Activated T-cell treated with anti-CD3 and anti-CD28 coated beads for 48 hours (primary cell): Measurements from ENCODE around the gene LSS.

Experiments
- DNase-seq: peaks from one replicate; pipeline ENCODE4 v3.0.0-alpha.2; 2020; ENCODE audit warnings: low read depth

LSS gene

DNA sequence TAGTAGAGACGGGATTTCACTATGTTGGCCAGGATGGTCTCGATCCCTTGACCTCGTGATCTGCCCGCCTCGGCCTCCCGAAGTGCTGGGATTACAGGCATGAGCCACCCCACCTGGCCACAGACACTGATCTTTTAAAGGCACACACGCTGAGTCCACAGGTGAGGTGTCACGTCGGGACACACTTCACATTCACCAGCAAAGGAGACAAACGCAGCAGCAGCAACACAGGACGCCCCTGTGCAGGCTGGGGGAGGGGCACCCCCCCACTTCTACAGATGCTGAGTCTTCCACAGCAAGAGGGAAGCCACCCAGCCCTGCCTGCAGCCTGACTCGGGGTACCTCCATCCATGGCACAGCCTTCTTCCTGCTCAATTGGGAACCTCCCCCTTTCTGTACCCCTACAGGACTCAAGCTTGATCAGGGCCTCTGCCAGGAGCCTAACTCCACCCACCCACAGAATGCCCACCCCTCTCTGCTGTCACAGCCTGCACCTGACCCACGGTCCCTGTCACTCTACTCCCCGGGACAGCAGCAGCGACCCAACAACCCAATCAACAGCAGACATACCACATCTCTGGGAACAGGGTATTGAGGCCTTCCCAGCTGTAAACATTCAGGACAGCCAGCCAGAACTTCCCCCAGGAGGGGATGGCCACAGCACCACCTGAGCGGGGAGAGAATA, 9.5 kb downstream of the LSS start:
- DNase-seq: no peak

DNA sequence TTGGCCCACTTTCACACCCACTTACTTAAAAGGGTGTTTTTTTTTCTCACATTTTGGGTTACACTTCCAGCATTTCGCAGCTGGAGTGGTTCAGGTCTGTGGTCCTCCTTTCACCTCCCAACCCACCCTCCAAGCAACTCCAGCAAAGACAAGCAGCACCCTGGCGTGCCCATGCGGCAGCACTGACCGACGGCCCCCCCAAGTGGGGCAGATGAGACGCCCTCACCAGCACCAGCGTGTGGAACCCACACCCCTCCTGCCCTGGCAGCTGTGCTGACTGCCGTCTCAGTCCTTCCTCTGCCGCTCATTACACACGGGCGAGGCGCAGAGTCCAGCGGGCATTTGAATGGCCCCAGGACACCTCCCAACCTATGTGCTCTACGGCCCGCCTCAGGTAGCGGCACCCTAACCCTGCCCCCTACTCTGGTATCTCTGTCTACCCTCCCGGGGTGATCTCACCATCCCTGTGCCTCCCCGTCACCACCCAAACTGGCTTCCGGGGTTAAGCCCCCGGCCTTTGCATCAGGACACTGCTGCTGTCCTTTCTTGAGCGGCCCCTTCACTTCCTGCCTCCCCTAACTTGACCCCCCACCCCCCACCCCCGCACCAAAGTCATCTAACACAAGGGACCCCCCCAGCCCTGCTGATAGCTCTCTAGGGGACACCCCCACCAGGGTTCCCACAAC, 10.9 kb downstream of the LSS start:
- no peak for DNase-seq

DNA sequence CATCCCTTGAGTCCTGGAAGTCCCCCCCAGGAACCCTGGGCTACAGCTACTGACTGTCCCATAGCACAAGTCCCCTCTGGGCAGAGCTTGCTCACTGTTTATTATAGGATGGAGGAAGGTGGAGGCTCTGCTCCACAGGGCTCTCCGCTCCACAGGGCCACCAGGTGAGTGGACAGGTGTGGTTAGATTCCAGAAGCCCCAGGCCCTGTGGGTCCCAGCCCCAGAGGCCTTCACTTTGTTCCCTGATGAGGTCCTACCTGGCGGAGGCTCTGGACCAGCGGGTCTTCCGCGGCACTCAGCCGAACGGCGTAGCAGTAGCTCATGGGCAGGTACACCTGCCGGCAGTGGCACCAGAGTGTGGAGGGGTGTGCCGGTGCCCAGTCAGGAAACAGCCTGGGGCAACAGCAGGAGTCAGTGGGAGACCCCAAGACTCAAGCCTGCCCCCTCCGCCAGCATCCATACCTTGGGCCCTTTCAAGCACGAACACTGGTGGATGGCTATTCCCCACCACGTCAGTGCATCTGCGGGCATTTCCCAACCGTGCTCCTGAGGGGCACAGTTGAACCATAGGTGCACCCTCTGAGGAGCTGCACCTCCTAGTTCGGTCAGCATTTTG, 12.3 kb downstream of the LSS start:
- no peak for DNase-seq

DNA sequence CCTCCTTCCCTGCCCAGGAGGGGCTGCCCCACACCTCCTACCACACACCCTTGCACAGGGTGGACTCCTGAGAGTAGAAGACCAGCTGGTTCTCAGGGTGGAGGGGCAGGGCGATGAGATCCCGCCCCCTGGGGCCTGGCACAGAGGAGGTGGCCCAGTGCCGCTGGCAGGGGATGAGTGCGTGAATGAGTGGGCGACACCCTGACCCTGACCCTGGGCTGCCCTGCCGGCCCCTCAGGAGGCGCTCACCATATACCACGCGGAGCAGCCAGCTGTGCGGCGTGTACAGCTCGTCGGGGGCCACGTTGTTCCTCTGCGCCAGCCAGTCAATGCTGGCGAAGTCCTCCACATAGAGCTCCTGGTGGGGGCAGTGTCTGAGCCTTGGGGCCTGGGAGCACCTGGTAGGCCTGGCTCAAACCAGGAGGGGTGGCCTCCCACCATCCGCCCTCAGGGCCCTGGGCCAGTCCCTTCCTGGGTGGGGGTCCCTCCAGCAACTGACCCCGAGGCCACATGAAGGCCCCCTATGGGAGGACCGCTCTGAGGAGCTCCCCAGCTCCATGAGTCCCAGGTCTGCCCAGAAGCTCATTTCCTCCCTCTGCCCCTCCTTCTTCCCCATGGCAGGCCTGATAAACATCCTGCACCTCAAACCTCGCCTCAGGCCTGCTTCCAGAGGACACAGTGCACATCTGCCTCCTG, 13.0 kb downstream of the LSS start:
- DNase-seq: no peak

DNA sequence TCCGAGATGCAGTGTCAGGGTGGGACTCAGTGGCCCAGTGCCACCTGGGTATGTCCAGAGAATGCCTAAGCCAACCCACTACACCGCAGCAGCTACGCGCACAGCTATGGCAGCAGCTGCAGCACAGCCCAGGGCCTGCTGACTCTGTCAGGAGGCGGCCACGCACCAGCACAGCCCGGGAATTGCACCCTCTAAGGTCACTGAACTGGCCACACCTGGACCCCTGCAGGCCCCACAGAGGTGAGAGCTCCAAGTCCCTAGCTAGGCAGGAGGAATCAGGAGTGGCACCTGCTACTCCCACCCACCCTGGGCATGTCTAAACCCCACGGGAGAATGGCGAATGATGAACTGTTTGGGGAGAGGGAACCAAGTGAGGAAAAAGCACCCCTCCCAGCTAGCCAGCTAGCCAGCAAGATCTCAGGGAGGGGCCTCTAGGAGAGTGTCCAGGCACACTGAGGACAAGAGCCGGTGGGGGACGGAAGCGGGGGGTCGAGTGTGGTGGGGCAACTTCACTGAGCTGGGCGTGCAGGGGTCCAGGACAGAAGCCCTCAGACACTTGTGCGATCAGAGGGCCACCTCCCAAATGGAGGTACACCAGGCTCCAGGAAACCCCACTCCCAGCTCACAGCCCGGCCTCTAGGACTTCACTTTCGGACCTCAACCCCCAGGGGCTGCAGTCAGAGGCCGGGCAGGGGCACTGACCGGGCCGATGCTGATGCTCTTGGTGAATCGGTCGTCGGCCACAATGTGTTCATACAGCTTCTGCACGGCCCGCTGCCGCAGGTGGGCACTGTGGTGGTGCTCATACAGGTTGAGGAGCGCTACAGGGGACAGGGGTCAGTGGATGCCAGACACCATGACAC, 13.9 kb downstream of the LSS start:
- DNase-seq: no peak

DNA sequence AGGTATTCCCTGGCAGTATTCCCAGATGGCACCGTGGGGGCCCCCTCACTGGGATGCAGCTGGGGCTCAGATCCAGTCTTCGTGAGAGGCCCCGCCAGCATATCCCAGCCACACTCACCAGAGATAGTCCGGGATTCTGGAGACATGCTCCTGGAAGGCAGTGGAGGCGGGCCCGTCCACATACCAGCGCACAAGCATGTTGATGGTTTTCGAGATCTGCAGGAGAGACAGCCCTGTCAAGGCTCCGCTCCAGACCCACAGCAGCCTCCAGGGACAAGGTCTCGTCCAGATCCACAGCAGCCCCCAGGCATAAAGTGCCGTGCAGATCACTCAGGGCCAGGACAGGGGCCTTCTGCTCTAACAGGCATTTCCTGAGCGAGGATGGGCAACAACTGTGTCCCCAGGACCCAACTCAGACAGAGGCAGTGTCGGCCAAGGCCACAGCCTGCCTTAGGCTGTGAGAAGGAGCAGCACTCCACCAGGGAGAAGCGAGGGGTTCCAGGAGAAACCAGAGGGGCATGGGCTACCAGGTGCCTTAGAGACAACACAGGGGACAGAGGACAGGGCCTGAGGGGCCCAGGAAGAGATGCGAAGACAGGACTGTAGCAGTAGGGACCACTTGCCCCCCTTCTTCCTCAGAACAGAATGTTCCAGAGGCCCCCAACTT, 14.8 kb downstream of the LSS start:
- no peak for DNase-seq

DNA sequence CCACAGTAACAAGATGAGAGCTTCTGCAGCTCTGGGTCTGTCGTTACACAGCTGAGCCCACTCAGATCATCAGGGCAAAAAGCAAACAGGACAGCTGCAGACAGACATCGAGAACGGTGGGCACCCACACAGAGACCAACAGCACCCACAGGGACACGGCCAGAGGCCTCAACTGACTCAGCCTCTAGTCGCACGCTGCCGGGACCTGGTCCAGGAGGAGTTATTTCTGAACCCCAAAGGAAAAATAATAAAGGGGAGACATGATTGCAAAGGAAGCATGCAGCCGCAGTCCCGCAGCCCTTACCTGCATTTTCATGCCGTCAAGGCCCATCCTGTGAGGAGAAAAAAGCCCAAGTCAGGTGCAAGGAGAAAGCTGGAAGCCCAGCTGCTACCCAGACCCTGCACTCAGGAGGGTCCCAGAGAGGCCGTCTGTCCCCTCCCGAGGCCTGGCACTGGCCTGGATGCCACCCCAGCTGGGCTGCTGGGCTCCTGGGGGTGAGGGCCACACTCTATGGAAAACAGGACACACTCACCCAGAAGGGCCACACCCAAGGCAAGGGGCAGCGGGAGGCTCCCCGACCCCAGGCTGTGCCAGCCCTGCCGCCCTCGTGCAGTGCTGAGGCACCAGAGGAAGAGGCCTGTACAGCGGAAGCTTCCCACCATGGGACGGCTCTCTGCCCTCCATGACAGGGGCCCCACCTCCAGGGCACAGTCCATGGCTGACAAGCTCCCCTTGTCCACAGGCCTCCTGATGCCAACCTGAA, 15.7 kb downstream of the LSS start:
- DNase-seq: no peak

DNA sequence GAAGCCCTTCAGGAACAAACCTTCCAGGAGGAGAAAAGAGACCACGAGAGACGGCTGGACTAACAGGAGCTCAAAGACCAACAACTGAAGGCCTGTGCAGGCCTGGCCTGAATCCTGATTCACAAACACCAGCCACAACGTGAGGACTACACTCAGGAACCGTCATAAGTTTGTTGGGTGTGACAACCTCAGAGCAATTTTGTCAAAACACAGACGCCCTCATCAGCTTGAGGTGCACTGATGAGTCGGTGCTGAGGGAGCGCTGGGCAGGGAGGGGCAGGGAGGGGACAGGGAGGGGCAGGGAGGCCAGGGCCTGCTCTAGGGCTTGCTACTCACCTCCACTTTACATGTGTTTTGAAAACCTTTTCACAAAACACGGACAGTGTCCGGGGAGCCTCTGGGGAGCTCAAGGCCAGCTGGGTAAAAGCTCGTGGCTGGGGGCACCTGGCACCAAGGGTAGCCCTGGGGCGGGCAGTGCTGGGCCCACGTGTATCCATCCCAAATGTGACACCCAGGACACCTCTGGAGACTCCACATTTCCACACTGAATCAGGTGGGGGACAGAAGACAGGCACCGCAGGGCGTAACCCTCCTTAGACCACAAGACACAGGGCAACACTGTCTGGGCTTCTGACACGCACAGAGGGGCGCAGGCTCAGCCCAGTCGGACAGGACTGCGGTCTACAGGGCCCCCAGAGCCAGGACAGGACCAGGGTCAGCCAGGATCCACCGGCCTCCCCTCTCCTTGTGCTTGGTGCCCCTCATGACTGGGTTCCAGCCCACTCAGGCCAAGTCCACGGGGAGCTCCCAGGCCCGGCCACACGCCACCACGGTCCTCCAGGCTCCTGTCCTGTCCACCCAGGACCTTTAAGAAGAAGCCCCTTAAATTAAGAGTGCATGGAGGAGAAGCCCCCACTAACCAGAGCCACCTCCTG, 16.5 kb downstream of the LSS start:
- no peak for DNase-seq

DNA sequence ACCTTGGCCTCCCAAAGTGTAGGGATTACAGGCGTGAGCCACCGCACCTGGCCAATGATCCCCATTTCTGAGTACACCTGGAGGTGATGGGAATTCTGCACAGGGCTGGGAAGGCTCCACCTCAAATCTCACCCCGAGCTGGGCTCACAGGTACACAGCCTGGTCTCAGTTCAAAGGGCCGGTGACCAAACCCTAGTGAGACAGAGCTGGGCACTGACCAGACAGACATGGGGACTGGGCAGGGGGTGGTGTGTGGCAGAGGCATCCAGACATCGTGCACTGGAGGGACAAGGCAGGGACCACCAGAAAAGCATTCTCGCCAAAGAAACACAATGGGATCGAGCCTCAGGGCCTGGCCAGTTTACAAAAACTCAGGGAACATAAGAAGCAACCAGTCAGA, 17.2 kb downstream of the LSS start:
- DNase-seq: no peak

DNA sequence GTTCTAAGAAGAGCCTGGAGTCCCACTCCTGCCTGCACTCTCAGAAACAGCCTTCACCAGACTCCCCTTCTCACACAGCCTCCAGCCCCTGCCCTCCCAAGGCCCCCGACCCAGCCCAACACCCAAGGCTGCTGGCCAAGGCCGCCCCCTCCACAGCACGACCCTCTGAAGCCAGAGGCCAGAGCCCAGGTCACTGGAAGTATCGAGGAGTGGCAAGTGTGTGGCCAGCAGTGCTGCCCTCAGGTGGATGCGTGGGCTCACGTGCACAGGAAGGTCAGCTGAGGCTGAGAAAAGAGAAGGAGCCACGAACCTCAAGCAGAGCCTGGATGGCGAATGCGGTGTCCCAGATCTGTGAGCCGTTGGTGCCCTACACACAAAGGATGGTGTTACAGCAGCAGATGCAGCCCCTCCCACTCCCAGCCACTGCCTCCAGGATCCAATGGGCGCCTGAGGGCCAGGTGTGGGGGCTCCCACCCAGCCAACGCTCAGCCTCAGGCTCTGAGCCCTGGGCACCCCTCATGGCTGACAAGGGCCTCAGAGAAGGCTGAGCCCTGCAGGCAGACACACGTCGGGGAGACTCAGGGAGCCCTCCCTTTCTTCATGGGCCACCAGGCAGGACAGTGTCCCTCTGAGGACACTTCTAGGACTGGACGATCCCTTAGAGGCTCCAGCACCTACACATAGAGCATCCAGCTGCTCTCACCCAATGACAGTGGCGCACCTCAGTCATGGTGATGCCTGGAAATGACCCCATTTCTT, 18.0 kb downstream of the LSS start:
- no peak for DNase-seq

DNA sequence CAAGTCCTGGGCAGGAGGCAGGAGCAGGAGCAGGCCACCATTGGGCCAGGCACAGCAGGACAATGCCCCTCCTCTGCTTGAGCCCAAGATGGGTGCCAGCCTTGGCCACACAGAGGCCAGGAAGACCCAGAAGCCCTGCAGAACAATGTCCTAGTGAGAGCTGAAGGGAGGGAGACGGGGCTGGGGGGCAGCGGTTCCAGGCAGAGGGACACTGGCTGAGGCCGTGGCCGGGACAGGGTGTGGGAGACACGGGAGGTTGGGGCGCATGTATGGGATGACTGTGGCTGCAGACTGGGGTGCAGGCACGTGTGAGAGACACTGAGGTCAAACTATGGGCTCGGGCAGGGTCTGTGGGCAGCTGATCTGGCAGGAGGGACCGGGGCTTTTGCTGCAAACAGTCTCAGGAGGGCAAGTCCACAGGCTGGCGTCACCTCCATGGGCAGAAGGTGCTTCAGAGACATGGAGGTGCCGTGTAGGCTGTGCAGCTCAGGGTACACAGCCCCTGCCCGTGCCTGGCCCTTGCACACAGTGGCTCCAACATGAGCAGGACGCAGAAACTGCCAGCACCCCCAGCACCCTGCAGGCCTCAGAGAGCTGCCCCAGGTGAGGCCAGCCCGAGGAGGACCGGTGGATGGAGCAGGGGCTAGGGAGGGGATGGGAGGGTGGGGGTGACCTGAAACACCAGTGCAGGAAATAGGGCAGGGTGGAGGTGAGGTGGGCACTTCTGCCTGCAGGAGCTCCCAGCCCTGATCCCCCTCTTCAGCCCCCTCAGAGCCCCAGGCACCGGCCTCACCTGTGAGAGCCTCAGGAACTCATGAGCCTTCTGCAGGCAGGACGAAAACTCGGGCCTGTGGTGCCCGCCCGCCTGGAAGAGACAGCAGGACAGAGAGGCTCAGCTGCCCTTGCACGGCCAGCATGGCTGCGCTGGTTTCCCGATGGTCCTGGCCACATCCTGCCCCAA, 19.5 kb downstream of the LSS start:
- no peak for DNase-seq

DNA sequence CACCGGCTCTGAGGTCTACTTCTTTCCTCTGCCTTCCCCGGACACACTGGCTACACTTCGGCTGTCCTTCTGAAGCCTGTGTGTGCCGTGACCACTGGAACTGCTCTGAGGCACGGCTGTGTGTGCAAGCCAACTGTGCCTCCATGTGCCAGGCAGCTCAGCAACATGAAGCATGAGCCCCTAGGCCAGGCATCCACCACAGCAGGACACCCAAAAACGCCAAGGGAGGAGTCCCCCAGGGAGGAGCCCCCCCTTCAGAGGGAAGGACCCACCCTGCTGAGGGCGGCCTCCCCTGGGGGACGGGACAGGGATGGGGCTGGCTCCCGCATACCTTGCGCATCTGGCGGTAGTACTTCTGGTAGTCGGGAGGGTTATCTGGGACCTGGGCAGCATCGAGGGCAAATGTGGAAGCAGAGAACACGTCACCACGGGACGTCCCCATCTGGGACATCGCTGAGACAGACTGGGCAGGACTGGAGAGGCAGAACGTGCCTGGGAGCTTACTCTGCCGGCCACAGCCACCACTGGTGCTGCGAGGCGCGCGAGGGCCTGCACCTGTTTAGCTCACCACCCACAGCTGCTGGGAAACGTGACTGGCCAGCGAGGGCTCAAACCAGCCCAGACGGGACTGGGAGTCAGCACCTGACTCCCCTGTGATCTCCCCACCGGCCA, 20.5 kb downstream of the LSS start:
- DNase-seq: no peak

DNA sequence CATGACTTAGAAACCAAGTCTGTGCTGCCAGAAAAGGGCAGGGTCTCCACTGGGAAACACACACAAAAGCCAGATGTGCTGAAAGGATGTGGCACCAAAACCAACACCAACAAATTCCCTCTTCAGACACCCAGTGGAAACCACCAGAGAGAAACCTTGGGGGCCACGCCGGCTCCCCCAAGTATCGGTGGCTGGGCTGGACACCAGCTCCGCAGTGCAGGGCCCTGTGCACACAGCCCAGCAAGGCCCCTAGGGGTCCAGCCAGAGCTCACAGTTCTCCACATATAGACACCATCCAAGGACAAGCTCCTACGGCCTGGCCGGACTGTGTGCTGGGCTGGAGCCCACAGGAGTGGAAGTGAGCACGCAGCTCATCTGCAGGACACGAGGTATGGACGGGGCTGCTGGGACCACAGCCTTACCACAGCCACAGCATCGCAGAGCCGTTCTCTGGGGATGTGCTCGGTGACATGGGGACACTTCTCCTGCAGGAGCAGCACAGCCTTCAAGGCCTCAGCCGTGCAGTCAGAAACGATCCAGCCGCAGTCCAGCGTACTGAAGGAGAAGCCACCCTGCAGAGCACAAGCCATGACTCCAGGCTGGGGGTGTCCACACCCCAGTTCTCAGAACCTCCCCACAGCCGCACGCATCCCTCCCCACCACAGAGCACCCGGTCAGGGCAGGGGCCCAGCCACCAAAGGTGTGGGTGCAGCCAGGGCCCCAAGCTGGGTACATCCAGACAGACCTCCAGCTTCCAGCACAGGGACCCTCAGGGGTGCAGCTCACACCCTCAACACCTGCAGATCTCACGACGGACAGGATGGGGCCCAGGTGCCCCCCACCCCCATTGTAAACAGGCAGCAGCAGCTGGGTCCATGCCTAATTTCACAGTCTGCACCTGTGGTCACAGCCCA, 21.3 kb downstream of the LSS start:
- DNase-seq: no peak

DNA sequence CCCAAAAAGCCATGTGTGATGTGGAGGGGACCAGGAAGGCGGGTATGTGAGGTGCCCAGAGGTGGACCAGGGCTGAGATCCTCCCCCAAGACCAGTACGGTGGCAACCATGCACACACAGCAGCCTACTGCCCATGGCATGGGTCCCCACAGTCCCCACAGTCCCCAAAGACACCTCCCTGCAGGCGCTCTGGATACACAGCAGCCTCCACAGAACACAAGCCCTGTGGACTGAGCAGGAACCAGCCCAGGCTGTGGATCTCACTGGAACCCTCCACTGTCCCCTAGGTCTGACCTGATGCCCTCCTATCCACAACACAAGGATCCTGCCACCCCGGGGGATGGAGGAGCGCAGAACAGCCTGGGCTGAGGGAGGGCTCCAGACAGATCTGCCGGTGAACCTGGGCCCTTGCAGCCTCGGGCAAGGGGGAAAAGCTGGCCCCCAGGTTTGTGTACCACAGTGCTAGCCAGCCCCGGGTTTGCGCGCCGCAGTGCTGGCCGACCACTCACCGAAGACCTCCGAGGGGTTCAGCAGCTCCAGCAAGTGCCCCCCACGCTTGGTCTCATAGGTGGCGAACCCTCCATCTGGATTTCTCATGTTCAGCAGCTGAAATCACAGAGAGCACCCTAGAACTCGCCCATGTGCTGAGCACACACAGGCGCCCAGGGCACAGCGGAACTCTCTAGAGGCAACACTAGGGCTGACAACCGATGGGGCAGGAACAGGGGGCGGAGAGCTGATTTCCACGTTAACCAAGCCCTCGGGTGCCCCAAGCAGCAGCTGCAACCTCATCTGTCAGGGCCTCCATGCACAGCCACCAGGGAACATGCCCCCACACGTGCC, 22.2 kb downstream of the LSS start:
- no peak for DNase-seq

DNA sequence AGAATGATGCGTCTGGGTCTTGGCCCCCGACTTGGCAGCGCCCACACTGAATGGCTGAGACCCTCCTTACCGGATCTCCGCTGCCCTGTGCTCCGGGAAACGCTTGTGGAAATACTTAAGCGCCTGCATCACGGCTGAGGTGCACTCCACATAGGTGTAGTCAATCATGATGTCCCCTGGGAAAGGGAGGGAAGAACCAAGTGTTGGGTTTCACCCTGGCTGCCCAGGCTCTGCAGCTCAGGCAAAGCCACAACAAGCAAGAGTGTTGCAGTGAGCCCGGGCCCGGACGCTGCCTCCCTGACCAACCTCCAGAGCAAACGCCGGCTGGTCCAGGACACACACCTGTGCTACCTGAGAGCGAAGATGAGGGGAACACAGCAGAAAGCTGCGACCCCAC, 22.8 kb downstream of the LSS start:
- no peak for DNase-seq
